ENCODE data around the gene REEP5.
"Not testable (repeated sequence)": the region's sequence is repeated elsewhere in the genome, so short reads cannot be mapped to it uniquely, and the experiment has no call there.

The REEP5 gene

GRCh38 chr5:112931473-112931872 is 9.4 kb upstream of the REEP5 start:
- DNase-seq, result no peak

- DNase-seq, result no peak
Observed at GRCh38 chr5:112930082-112930344, 8.0 kb upstream of the REEP5 start.

- no peak for DNase-seq
Observed at GRCh38 chr5:112929336-112930081, 7.5 kb upstream of the REEP5 start.

- DNase-seq, result no peak
Observed at GRCh38 chr5:112923988-112924387, 2.0 kb upstream of the REEP5 start.

DNA sequence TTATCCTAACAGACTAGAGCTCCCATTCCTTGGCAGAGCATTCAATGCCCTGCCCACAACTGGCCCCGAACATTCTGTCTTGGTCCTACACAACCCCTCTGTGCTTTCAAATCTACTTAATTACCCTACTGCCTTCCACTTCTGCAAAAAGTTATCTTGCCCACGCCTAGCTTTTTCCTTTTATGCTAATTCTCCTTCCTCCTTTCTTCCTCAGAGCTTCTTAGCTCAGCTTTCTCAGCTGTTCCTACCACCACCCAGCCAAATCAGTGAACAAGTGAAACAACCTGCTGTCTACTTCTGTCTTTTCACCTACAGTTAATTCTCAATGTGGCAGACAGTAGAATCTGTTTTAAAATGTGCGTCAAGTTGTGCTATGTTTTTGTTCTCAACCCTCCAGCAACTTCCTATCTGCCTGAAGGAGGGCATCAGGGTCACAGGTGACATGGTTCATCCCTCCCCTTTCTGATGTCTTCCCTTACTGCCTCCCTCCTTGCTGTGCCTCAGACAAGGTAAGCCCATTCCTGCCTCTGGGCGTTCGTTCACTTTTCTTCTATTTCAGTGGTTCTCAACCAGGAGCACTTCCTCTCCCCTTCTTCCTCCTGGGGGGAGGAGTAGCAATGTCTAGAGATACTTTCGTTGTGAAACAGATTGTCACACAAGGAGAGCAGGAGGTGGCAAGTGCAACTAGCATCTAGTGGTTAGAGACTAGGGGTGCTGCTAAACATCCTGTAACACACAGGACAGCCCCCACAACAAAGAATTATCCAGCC is 1.3 kb upstream of the REEP5 start:
- DNase-seq, result no peak

GRCh38 chr5:112921026-112921832 is 798 bp downstream of the REEP5 start:
- peak; percentile 82 for DNase-seq

- DNase-seq, result no peak
Observed at GRCh38 chr5:112919972-112920371, 2.1 kb downstream of the REEP5 start.

DNA sequence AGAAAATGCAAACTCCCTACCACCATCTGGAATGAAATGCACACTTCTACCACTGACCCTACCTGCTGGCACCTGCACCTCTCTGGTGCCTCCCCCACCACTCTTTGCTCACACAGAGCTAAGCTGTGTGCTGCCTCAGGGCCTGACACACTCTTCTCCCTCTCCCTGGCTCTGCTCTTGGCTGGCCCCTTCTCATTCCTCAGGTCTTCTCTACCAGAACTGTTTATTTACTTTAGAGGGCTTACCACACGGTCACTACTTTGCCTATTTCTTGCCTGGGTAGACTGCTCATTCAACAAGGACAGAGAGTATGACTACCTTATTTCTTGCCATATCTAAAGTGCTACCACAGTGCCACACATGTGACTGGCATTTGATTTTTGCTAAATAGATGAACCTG is 3.3 kb downstream of the REEP5 start:
- no peak for DNase-seq

DNA sequence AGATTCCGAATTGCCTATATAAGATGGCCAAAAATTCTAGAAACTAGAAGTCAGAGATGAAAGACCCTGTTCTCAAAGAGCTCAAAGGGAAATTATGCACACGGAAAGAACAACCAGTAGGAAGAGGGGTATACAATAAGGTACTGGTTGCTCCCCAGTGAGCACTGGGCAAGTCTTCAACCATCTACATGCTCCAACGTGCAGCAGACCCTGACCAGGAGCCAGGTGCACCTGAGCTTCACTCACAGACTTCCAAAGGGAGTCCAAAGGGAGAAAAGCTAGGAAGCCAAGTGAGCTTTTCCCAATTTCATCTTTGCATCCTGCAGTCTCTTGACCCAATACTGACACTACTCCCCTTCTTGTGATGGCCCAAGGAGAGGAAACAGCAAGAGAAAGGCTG is 3.9 kb downstream of the REEP5 start:
- no peak for DNase-seq

GRCh38 chr5:112917453-112917995 is 4.5 kb downstream of the REEP5 start:
- DNase-seq, result no peak

DNA sequence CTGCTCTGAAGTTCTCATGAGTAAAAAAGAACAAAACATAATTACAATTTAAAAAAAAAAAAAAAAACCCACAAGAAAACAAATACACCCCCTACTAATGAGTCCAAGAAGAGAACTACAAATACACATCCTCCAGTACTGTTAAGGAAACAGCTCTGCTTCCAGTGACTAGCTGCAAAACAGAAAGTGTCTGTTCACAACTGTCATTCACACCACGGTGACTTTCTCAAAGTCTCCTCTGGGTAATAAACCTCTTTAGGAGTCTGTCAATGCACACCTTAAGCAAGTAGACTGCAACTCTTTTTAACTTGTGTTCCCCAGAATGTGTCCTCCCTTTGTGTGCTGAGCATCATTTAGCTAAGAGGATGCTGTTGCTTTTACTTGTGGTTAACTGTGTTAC is 6.2 kb downstream of the REEP5 start:
- no peak for DNase-seq

DNA sequence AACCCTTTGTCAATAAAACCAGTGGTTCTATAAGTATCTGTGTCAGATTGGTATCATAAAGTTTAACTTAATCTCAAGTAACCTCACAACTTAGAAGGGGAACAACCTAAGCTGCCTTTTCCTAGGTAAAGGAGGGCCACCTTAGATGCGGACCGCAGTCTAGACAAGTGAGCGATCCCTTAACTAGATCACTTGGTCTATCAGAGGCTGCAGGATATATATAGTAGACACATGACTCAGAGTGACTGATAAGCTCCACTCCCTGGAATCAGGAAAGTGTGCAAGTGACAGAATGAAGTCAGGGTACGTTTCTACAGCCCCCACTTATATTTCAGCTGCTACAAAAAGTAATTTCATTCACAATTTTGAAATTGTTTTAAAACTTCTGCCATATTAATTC is 7.4 kb downstream of the REEP5 start:
- no peak for DNase-seq

DNA sequence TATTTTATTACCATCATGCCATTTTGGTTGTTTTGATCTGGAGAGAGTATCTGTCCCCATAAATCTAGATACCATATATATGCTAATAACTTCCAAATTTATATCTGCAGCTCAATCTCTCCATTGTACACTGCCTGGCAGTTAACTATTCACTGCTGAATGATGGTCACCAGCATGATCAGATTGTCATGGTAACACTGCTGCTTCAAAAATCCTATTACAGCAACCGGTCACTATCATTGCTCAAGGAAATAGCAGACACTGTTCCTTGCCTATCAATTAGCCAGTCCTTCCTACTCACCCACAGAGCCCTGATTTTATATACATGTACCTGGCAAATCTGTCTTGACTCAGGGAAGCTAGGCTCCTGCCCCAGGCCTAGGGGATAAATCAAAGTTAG is 11.5 kb downstream of the REEP5 start:
- DNase-seq, result no peak

- DNase-seq, result no peak
Observed at GRCh38 chr5:112908854-112909253, 13.2 kb downstream of the REEP5 start.

DNA sequence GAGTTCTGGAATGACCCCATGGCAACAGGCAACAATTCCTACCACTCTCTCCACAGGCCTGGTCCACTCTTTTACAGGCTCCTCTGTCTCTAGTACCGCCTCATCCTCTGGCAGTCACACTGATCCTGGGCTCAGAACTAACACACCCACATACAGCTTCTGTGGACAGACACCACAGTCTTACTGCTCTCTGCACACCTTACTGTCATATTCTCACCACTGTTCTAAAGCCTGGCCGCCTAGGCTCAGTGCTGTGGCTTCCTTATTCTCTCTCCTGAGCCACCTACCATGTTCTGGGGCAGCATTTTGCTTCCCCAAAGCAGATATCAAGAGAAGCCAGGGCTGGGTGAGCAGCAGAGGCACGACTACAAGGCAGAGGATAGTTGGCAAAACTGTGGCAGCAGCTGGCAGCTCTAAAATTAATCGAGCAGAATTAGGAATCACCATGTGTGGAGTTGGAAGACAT is 14.8 kb downstream of the REEP5 start:
- no peak for DNase-seq

DNA sequence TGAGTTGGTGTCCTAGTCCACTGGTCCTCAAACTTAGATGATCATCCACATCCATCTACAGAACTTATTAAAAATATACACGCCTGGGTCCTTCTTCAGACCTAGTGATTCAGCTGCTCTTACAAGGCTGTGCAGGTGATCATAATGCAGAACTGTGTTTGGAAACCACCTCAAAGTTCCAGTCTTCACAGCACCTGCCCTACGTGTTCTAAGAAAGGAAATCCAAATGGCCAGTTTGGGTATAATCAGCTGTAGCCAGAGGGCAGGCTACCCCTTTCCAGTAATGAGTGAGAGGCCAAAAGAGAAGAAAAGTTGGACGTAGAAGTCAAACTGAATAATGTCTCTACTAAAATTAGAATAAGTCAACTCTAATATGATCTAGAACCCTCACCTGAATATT is 15.4 kb downstream of the REEP5 start:
- no peak for DNase-seq

DNA sequence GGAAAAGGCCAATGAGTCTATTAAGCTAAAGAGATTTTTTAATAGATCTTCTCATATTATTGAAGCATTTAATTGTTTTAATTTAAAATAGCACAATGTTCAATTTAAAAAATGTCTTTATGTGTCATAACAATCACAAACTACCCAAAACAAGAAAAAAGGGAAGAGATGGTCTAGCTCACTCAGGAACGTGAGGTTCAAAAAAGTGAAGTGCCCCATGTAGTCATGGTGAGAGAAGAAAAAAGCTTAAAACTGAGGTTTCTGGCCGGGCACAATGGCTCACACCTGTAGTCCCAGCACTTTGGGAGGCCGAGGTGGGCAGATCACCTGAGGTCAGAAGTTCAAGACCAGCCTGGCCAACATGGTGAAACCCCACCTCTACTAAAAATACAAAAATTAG is 17.0 kb downstream of the REEP5 start:
- not testable (repeated sequence) for DNase-seq

- no peak for DNase-seq
Observed at GRCh38 chr5:112902561-112902960, 19.5 kb downstream of the REEP5 start.

DNA sequence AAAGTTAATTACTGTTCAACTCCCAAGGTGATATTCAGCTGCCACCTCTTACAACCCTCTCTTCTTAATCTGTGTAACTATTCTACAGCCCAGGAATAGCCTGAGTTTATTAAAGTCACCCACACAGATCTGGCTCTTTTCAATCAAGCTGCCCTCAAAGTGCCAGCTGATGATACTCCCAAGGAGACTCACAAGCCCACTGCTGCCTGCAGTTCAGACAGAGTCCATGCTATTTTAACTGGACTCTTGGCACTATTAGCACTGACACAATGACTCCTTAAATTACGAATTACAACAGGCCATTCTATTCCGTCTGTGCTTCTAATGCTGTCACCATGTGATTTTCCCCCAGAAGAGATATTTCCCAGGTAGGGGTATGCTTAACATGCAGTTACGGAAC is 26.3 kb downstream of the REEP5 start:
- no peak for DNase-seq

- DNase-seq, result no peak
Observed at GRCh38 chr5:112892776-112893175, 29.3 kb downstream of the REEP5 start.

DNA sequence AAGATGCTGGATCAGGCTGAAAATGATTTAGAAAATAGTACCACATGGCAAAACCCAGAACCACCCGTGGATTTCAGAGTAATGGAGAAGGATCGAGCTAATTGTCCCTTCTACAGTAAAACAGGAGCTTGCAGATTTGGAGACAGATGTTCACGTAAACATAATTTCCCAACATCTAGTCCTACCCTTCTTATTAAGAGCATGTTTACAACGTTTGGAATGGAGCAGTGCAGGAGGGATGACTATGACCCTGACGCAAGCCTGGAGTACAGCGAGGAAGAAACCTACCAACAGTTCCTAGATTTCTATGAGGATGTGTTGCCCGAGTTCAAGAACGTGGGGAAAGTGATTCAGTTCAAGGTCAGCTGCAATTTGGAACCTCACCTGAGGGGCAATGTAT is 30.0 kb downstream of the REEP5 start:
- DNase-seq, result not testable (repeated sequence)

DNA sequence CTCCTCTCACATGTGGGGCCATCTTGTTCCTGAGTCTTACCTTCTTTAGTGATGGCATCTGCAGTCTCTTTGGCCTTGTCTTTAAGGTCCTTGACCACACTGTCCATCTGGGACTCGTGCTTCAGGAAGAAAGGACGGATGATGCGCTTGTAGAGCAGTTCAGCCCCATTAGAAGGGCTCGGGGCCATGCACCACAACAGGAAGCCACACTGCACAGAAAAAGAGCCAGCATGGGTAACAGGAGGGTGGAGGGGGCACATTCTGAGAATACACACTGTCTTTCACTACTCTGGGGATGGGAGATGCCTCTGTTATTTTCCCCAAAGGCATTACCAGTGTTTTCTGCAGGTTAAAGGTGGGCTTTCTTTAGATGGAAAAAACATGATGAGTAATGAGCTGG is 35.1 kb downstream of the REEP5 start:
- no peak for DNase-seq

- DNase-seq, result no peak
Observed at GRCh38 chr5:112885001-112885400, 37.0 kb downstream of the REEP5 start.

GRCh38 chr5:112883192-112883591 is 38.8 kb downstream of the REEP5 start:
- DNase-seq, result no peak

All from NCI-H146 (cell line).